Activated CD4-positive, CD25-positive, alpha-beta regulatory T cell (primary cell): ENCODE results near the gene DYNLT1.
"Not testable (repeated sequence)": the region's sequence is repeated elsewhere in the genome, so short reads cannot be mapped to it uniquely, and the experiment has no call there.

Experiments
- DNase-seq, 4 experiments: peaks; one replicate each; lab custom pipeline; 2025; lab: John Stamatoyannopoulos, UW

Gene DYNLT1

GRCh38 chr6:158663625-158664165 is 19.2 kb upstream of the DYNLT1 start:
- no peak for DNase-seq

GRCh38 chr6:158662954-158663624 is 18.5 kb upstream of the DYNLT1 start:
- no peak for DNase-seq

- no peak for DNase-seq
These were observed 18.0 kb upstream of the DYNLT1 start for GRCh38 chr6:158662607-158662953.

GRCh38 chr6:158661156-158661685 is 16.7 kb upstream of the DYNLT1 start:
- no peak for DNase-seq

- peak in 1 of 4 experiments; percentile 8 for DNase-seq
These were observed 15.8 kb upstream of the DYNLT1 start for GRCh38 chr6:158660333-158660754.

- DNase-seq, result not testable (repeated sequence)
These were observed 12.4 kb upstream of the DYNLT1 start for GRCh38 chr6:158656986-158657385.

- no peak for DNase-seq
These were observed 11.3 kb upstream of the DYNLT1 start for GRCh38 chr6:158655569-158656450.

GRCh38 chr6:158654960-158655489 is 10.5 kb upstream of the DYNLT1 start:
- DNase-seq, result no peak

GRCh38 chr6:158654498-158654897 is 10.0 kb upstream of the DYNLT1 start:
- DNase-seq, result no peak

- peak; percentile 57 to 69 (median 64) for DNase-seq
These were observed 9.2 kb upstream of the DYNLT1 start for GRCh38 chr6:158653577-158654354.

- DNase-seq, result not testable (repeated sequence)
These were observed 7.6 kb upstream of the DYNLT1 start for GRCh38 chr6:158651981-158652737.

- peak in 3 of 4 experiments; percentile 27 to 49 (median 28) for DNase-seq
These were observed 5.0 kb upstream of the DYNLT1 start, which contains the start of gene SYTL3 for GRCh38 chr6:158649289-158650143. SYTL3 (plus strand) TSS chr6:158650054; CDS start chr6:158663269, 13,215 bp downstream.

- DNase-seq, result no peak
These were observed 4.2 kb upstream of the DYNLT1 start for GRCh38 chr6:158648682-158649131.

GRCh38 chr6:158647501-158647900 is 3.0 kb upstream of the DYNLT1 start:
- DNase-seq, result no peak

- DNase-seq, result no peak
These were observed 1.7 kb upstream of the DYNLT1 start for GRCh38 chr6:158646023-158646910.

- no peak for DNase-seq
These were observed 800 bp upstream of the DYNLT1 start for GRCh38 chr6:158645064-158646022.

GRCh38 chr6:158643836-158644230 is 710 bp downstream of the DYNLT1 start:
- DNase-seq, result no peak
